ENCODE data around the gene SEMA6B. TPM values are rescaled to one million over a fixed set of nuclear protein-coding genes. Genes with fewer than 3 reads are reported as not detected.

SEMA6B gene
- total and polyA plus RNA-seq, 3 donors from 2014 or later: 3.5 to 5.0 (median 4.2) TPM

- Histone ChIP-seq H3K9me3 (no peaks in the 10 kb centered on the region), H3K27me3 (no peaks in the 10 kb centered on the region), H3K4me3 (no peak overlapping the region), H3K36me3 (ENCODE audit: low read depth, missing control alignments) (no peaks in the 10 kb centered on the region), H3K27ac (no peak overlapping the region), H3K4me1 (peaks cover 7% of the 10 kb centered on the region)
- 89 to 93% methylated on average over 19 to 25 of the region's 25 CpGs for WGBS, 2 donors
- TF ChIP-seq CTCF (IDR thresholded peaks at IDR 0.05): no peak
- TF ChIP-seq POLR2A (IDR thresholded peaks at IDR 0.05): no peak
- intact Hi-C loops (cut with DNase I; ENCODE audit: low total_unique reads): no loop called here
- DNase-seq: no peak
Observed at GRCh38 chr19:4497770-4498389, 61.6 kb downstream of the SEMA6B start.

- intact Hi-C loops (cut with DNase I; ENCODE audit: low total_unique reads): no loop called here
- H3K4me3 ChIP-seq: no peak overlapping the region
- DNase-seq: no peak
- H3K9me3 ChIP-seq: no peaks in the 10 kb centered on the region
- H3K4me1 ChIP-seq: peaks cover under 1% of the 10 kb centered on the region
- no peaks in the 10 kb centered on the region for H3K27me3 ChIP-seq
- H3K27ac ChIP-seq: no peak overlapping the region
- no peaks in the 10 kb centered on the region for H3K36me3 ChIP-seq (ENCODE audit: low read depth, missing control alignments)
- WGBS, 2 donors: 79 to 88% methylated on average over 10 to 18 of the region's 18 CpGs
- TF ChIP-seq CTCF (IDR thresholded peaks at IDR 0.05): no peak
- TF ChIP-seq POLR2A (IDR thresholded peaks at IDR 0.05): no peak
Observed at GRCh38 chr19:4496304-4496703, 63.2 kb downstream of the SEMA6B start.

GRCh38 chr19:4495471-4495870 lies 64.0 kb downstream of the SEMA6B start:
- no peaks in the 10 kb centered on the region for H3K36me3 ChIP-seq (ENCODE audit: low read depth, missing control alignments)
- 83 to 94% methylated on average over 11 to 12 of the region's 12 CpGs for WGBS, 2 donors
- intact Hi-C loops (cut with DNase I; ENCODE audit: low total_unique reads): no loop called here

DNA sequence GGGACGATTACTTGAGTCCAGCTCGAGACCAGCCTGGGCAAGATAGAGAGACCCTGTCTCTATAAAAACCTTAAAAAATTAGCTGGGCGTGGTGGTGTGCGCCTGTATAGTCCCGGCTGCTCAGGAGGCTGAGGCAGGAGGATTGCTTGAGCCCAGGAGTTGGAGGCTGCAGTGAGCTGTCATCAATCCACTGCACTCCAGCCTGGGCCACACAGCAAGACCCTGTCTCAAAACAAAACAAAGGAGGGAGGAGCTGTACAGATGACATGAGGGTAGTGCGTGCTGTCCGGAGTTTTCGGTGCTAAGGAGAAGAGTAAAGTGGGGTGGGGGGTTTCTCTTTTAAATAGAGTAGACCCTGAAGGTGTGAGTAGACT lies 64.8 kb downstream of the SEMA6B start:
- WGBS, 2 donors: 79 to 82% methylated on average over 8 of the region's 8 CpGs
- H3K36me3 ChIP-seq (ENCODE audit: low read depth, missing control alignments): no peaks in the 10 kb centered on the region
- no peak for DNase-seq
- no peaks in the 10 kb centered on the region for H3K27me3 ChIP-seq
- H3K4me1 ChIP-seq: no peaks in the 10 kb centered on the region
- TF ChIP-seq POLR2A (IDR thresholded peaks at IDR 0.05) (no peak), CTCF (IDR thresholded peaks at IDR 0.05) (no peak)
- H3K4me3 ChIP-seq: no peak overlapping the region
- H3K9me3 ChIP-seq: no peaks in the 10 kb centered on the region
- no peak overlapping the region for H3K27ac ChIP-seq
- intact Hi-C loops (cut with DNase I; ENCODE audit: low total_unique reads): no loop called here

More at GRCh38 chr19:4495471-4495870, 64.0 kb downstream of the SEMA6B start:
- Histone ChIP-seq H3K27me3 (no peaks in the 10 kb centered on the region), H3K9me3 (no peaks in the 10 kb centered on the region), H3K4me3 (no peak overlapping the region), H3K27ac (no peak overlapping the region), H3K4me1 (no peaks in the 10 kb centered on the region)
- TF ChIP-seq CTCF (IDR thresholded peaks at IDR 0.05) (no peak), POLR2A (IDR thresholded peaks at IDR 0.05) (no peak)
- no peak for DNase-seq
